Activated gamma-delta T cell (primary cell): ENCODE data around the gene TCP11L1.
"Not testable (repeated sequence)": the region's sequence is repeated elsewhere in the genome, so short reads cannot be mapped to it uniquely, and the experiment has no call there.

Experiments
- DNase-seq: peaks from one replicate; lab custom pipeline; 2025; lab: John Stamatoyannopoulos, UW

Gene TCP11L1

DNA sequence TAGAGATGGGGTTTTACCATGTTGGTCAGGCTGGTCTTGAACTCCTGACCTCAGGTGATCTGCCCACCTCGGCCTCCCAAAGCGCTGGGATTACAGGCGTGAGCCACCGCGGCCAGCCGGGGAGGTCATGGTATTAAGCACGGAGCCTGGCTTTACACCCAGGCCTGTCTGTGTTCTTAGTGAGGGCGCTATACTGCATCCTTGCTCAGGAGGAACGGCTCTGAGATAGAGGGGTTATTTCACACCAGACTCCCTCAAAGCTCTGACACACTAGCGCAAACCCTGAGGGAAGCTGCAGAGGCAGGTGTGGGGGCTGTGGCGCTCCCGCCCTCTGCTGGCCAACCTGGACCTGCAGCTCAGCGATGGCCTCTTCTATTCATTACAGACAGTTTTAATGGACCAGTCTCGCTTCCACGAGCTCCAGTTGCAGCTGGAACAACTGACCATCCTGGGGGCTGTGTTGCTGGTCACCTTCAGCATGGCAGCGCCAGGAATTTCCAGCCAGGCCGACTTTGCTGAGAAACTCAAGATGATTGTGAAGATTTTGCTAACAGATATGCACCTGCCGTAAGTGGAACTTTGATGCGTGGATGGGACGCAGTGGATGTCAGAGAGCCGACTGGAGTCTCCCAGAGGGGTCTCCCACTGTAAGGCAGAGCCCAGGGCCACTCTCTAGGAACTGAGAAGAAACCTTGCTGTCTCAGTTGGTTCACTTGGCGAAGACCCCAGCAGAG, 26.2 kb downstream of the TCP11L1 start:
- DNase-seq: peak; percentile 22

DNA sequence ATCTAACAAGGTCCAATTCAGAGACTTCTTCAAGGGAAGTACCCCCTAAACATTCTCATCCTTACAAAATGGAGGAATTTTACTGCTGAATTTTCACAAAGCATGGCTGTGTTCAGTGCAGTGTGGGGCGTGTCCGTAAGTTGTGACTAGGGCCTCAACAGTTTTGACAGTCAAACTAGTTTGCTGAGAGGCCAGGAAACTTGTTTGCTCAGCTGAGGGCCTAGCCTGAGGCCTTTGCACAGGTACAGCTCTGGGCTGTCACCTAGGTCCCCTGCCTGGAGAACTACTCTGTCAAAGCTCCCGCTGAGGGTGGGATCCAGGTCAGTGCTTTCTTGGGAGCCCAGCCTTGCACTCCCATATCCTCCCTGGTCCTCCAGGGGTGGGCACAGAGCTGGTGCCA, 27.9 kb downstream of the TCP11L1 start:
- no peak for DNase-seq

DNA sequence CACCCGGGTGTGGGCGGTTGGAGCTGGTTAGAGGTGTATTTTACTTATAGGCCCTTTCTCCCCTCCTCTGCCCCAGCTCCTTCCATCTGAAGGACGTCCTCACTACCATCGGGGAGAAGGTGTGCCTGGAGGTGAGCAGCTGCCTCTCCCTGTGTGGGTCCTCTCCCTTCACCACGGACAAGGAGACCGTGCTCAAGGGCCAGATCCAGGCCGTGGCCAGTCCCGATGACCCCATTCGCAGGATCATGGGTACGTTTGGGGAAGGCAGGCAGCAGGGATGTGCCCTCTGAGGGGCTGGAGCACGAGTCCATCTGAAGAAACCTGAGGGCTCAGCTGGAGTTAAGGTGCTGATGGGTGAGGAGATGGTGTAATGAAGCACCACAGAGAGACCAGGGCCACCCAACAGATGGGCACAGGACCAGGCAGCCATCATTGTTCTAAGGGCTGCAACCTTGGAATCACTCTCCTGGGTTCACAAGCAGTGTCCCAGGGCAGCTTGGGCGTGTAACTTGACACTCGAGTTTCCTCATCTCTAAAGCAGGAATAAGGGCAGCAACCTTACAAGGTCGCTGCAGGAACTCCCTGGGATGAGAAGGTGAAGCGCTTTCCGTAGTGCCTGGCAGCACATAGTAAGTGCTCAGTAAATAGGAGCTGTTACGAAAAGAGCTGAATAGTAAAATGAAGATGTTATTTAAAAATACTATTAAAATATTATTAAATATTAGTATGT, 29.4 kb downstream of the TCP11L1 start:
- DNase-seq: no peak

DNA sequence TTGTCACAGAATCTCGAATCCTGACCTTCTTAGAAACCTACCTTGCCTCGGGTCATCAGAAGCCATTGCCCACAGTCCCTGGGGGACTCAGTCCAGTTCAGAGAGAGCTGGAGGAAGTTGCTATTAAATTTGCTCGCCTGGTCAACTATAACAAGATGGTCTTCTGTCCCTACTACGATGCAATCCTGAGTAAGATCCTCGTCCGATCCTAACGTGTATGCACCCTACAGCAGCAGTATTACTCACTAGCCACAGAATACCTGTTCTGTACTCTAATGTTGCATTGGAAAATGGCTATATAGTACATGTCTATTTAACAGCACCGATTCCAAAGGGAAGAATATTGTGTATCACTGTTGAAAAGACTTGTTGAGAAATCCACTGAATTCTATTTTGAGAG, 33.1 kb downstream of the TCP11L1 start:
- DNase-seq: no peak

DNA sequence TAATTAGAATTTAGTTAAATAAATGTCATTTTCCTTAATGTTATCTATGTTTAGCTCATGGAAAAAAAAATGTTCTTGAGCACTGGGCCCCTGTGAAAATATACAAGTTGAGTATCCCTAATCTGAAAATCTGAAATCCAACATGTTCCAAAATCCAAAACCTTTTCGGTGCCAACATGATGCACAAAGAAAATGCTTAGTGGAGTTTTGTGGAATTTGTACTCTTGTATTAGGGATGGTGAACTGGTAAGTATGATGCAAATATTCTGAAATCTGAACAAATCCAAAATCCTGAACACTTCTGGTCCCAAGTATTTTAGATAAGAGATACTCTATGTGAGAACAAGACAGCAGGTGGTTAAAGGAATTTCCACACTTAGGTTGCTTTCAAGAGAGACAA, 44.5 kb downstream of the TCP11L1 start:
- DNase-seq: no peak

DNA sequence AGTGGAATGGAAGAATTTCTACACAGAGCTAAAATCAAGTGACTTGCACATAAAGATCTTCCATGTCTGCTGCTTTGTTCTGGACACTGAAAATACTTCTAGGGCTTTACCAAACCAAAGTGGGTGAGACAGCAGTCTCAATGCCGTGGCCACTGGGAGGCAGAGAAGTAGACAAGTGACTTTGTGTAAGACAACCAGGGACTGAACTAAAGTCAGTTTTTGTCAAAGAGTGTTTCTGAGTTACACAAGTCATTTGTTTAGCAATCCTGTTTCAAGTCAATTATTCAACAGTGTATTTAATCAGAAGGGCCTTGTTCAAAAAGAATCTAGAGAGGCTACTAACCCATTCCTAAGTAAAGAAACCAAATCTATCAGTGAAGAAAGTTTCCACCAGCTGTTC, 46.6 kb downstream of the TCP11L1 start:
- DNase-seq: no peak

DNA sequence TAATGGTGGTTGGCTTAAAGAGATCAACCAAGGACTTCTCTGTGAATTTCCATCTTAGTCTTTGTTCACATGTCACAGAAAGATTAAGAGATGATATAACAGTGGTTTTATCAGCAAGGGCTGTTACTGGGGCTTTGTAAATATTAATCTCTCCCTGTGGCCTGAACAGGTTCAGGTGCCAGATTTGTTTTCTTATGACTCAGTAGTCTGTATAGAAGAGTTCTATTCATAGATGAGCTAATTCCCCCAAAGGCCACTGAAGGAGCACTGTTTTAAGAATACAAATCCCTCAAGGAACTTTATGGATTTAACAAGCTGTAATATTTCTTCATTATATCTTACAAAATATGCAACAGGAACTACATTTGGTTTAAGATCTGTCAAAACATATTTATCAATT, 50.4 kb downstream of the TCP11L1 start:
- DNase-seq: no peak

DNA sequence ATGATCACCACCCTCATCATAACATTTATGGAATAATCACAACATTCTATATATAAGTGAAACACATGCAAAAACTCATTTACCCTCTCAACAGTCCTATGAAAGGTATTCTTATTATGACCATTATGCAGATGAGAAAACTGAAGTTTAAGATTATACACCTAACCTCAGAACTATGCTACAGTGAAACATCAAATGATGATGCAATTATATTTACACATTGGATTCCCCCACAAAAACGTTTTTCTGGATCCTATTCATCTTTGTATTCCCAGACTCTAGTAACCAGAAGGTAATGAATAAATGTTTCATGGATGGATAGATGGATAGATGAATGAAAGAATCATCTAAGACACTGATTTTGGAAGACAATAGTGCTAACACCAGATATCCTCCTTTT, 54.8 kb downstream of the TCP11L1 start:
- DNase-seq: no peak

DNA sequence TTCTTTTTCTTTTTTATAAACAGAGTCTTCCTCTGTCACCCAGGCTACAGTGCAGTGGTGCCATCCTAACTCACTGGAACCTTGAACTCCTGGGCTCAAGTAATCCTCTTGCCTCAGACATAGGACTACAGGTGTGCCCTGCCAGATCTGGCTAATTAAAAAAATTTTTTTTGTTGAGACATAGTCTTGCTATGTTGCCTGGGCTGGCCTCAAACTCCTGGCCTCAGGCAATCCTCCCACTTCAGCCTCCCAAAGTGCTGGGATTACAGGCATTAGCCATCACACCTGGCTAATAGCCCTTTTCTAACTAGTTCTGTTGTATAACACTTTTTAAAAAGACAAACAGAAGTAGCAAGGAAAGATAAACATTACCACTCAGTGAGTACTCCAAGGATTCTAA, 64.5 kb downstream of the TCP11L1 start:
- DNase-seq: no peak

DNA sequence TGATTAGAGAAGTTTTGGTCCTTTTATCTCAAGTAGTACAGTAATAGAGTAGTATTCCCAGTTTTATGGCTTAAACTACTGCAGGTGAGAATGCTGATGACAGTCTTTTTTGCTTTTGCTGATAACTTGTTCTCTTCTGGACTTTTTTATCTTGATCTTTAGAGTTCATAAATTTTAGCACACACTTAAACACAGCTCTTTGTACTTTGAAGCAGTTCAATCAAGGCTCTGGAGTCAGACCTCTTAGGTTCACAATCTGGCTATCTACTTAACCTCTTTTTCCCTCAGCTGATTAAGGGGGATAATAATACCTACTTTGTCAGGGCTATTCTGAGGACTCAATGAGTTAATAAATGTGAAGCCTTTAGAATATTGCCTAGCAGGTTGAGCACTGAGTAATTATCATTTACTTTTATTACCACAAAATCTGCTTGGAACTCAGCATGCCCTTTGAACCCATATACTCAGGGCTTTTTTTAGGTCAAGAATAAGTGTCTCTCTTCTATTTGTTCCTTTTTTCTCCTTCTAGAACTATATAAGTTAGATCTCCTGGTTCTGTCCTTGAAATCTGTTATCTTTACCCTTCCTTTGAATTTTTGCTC, 70.0 kb downstream of the TCP11L1 start:
- DNase-seq: no peak

DNA sequence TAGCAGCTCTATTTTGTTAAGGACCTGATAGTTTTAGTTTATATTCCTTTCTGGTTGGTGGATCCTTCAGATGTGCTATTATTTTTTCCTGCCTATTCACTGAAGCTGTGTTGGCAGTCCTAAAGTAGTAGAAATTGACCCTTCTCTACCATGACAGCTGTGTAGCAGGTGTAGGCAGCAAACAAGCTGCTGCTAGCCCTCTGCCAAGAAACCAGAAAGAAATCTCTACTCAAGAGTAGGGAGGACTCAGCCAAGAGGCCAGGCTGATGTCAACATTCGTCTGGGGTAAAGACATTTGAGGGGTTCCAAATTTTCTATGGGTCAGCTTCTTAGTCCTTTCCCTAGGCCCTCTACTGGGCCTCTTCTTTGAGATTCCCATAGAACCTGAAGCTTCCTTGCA, 70.7 kb downstream of the TCP11L1 start:
- DNase-seq: no peak

DNA sequence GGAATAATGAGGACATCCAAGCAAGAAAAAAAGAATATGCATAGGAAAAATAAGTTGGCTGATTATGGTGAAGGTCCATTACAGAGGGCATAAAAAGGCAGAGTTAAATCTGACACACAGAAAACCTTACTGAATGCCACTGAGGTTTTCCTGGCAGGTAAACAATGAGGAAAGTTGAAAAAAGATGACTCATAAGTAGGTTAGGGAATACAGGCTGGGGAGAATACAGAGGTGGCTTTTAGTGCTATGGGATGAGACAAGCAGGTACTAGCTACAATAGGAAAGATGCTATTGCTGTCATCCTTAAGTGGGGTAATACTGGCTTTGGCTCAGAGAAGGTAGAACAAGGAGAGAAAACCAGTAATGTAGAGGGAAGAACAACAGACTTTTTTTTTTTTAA, 77.2 kb downstream of the TCP11L1 start:
- DNase-seq: no peak

DNA sequence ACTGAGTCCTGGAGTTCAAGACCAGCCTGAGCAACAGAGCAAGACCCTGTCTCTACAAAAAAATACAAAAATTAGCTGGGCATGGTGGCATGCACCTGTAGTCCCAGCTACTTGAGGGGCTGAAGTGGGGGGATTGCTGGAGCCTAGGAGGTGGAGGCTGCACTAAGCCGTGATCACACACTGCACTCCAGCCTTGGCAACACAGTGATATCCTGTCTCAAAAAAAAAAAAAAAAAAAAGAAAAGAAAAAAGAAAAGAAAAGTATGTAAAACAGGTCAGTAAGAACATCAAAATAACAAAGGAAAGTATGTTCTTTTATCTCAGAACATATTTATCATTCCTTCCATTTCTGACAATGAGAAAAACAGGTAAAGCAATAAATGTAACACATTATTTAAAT, 83.3 kb downstream of the TCP11L1 start:
- DNase-seq: not testable (repeated sequence)
